ENCODE data around the gene ST3GAL6. TPM values are rescaled to one million over a fixed set of nuclear protein-coding genes. Genes with fewer than 3 reads are reported as not detected.

The ST3GAL6 gene
- total and polyA plus RNA-seq, 9 of the 15 experiments (the other 6 are each of a cell fraction or from before 2014, with no cell fraction given), result 0.14 TPM; not detected in 8

GRCh38 chr3:98764472-98764884, 1.3 kb downstream of the ST3GAL6 start (continued):
- TF ChIP-seq MGA (IDR thresholded peaks at IDR 0.05), result no peak

All from K562 (cell line).